HG03432 (cell line): ENCODE measurements around the gene SPOPL.
A peak's percentile ranks its signal among the peaks of the same experiment; 100 is the strongest.

Source experiments
- ATAC-seq: cut with Tn5 transposase; IDR thresholded peaks from one replicate; pipeline ENCODE4 v1.9.1; 2021; ENCODE audit warnings: mild to moderate bottlenecking, moderate library complexity; ENCODE audit not compliant: unreplicated experiment

SPOPL gene

GRCh38 chr2:138494265-138494966 lies 7.2 kb upstream of the SPOPL start:
- ATAC-seq = no peak

- ATAC-seq = no peak
These were observed 6.2 kb upstream of the SPOPL start for GRCh38 chr2:138495384-138495783.

GRCh38 chr2:138496096-138496651 lies 5.4 kb upstream of the SPOPL start:
- ATAC-seq = no peak

GRCh38 chr2:138497294-138497693 lies 4.3 kb upstream of the SPOPL start:
- ATAC-seq = no peak

- no peak for ATAC-seq
These were observed 1.9 kb upstream of the SPOPL start for GRCh38 chr2:138499684-138500083.

- ATAC-seq = peak; percentile 9
These were observed 762 bp upstream of the SPOPL start for GRCh38 chr2:138500592-138501424.

- ATAC-seq = peak; percentile 1
These were observed 901 bp downstream of the SPOPL start for GRCh38 chr2:138502255-138503086.

- peak; percentile 8 for ATAC-seq
These were observed 1.5 kb downstream of the SPOPL start for GRCh38 chr2:138503087-138503442.

GRCh38 chr2:138503652-138504051 lies 2.1 kb downstream of the SPOPL start:
- no peak for ATAC-seq

- ATAC-seq = no peak
These were observed 2.5 kb downstream of the SPOPL start for GRCh38 chr2:138504092-138504491.

- peak; percentile 36 for ATAC-seq
These were observed 3.1 kb downstream of the SPOPL start for GRCh38 chr2:138504546-138505235.

GRCh38 chr2:138507267-138507666 lies 5.7 kb downstream of the SPOPL start:
- ATAC-seq = no peak

GRCh38 chr2:138510319-138510718 lies 8.7 kb downstream of the SPOPL start:
- no peak for ATAC-seq

- ATAC-seq = no peak
These were observed 11.1 kb downstream of the SPOPL start for GRCh38 chr2:138512672-138513071.

GRCh38 chr2:138514173-138514572 lies 12.6 kb downstream of the SPOPL start:
- ATAC-seq = no peak

- no peak for ATAC-seq
These were observed 13.5 kb downstream of the SPOPL start for GRCh38 chr2:138515092-138515491.

- ATAC-seq = no peak
These were observed 14.6 kb downstream of the SPOPL start for GRCh38 chr2:138516030-138516704.

GRCh38 chr2:138518860-138519259 lies 17.3 kb downstream of the SPOPL start:
- no peak for ATAC-seq

- ATAC-seq = no peak
These were observed 20.3 kb downstream of the SPOPL start for GRCh38 chr2:138521821-138522220.

GRCh38 chr2:138522556-138522955 lies 21.0 kb downstream of the SPOPL start:
- ATAC-seq = peak; percentile 80
